HL-60/S4 treated with phorbol 12-myristate 13-acetate at 8.2 ng/mL for 4 days and 3 days (cell line): Measurements from ENCODE around the gene DSP.

Experiments
- in situ Hi-C: fragments of 300-500 bp; cut with MboI; formaldehyde crosslinking; loops from 2 replicates; pipeline ENCODE4 v1.15.0; 2022; ENCODE audit warnings: low sequenced_read_pairs

The DSP gene

DNA sequence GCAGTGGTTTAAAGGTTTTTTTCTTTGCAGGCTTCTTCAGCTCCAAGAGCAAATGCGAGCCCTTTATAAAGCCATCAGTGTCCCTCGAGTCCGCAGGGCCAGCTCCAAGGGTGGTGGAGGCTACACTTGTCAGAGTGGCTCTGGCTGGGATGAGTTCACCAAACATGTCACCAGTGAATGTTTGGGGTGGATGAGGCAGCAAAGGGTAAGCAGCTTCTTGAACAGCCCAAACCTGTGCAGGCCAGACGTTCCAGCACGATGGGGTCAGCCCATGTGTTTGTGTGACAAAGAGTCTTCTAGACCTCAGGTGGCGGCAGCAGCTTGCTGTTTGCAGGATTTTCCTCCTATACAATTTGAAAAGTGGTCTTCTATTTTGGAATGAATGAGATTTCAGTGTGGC is 17.7 kb downstream of the DSP start:
- in situ Hi-C loops = no loop called here

DNA sequence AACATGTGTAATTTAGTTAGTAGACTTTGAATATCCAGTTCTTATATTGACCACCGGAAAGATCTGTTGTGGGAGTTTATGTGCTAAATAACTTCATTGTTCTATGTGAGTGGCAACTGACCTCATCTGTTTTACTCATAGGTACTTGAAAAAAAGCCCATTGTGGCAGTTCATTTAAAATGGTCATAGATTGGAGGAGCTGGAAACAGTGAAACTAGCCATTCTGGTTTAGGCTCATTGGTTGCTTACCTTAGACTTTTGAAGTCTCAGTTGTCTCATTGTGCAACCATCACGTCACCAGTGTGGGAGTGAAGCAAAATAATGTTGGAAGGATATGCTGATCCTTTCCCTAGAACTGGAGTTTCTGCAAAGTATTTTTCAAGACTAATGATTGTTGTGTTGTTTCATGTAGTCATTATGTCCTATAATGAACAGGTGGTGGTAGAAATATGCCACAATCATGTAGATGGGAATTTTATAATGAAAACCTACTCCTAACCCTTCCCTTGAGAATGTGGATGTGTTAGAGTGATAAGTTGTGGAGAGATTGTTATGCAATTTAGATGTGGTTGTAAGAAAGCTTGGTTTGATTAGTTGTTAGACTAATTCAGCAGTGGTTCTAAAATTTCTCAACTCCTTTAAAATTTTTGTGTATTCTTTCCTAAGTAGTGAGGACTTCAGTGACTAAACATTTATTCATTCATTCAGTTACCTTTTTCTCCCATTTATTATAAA is 18.3 kb downstream of the DSP start:
- in situ Hi-C loops = no loop called here

DNA sequence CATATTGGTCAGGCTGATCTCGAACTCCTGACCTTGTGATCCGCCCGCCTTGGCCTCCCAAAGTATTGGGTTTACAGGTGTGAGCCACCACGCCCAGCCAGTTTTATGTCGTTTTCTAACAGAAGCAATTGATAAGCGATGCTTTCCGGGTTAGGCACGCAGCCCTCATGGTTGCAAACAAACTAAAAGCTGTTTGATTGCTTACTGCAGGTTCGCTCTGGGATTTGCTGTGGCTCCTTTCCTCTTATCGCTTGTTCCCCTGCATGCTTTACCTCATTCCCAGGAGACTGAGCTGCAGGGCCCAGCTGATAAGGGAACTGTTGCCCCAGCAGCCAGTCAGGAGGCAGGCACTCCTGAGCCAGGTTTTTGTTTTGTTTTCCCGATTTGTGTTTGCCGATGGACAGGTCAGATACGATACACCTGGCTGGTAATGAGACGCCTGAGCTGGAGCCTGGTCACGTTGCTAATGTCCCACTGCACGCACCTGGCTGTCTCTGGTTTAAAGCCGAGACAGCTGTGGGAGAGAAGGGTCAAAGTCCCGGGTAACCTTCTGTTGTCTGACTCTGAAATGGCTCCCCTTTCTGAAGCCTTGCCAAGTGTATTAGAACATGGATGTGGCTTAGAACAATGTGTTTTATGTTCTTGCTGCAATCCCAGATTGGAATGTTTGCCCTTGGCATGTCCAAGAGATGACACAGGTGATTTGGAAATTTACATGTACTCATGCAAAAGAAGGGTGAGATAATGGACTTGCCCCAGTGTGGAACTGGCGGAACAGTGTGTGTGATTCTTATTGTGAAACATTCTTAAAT is 19.9 kb downstream of the DSP start:
- in situ Hi-C loops = no loop called here

DNA sequence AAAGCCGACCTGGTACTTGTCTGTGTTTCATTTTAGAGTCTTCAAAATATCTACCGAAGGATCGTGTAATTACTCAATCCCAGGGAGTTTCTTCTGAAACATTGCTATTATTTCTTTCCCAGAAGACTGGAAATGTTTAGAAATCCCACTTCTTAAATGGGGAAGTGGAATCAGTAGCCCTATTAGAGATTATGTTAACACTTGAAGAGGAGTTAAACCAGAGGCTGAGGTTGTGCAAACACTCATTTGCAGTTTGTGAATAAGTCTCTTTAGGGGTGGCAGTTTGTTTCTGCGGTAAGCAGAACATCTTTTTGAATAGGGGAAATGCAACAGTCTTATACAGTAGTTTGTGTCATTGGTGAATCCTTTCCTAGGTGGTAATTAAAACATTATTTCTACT is 21.3 kb downstream of the DSP start:
- in situ Hi-C loops = no loop called here

DNA sequence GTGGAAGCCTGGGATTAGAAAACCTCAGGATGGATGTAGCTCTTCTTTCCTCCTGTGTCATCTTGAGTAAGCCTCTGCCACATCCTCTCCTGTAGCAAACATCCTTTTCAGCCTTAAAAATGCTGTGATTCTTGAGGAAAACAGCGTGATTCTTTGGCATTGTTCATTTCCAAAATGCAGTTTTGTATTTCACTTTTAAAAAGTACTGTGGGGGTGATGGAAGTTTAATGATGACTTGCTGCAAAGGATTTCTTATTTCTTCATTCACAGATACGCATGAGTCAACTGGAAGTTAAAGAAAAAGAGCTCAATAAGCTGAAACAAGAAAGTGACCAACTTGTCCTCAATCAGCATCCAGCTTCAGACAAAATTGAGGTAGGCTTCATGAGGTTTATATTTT is 24.6 kb downstream of the DSP start:
- in situ Hi-C loops = no loop called here

DNA sequence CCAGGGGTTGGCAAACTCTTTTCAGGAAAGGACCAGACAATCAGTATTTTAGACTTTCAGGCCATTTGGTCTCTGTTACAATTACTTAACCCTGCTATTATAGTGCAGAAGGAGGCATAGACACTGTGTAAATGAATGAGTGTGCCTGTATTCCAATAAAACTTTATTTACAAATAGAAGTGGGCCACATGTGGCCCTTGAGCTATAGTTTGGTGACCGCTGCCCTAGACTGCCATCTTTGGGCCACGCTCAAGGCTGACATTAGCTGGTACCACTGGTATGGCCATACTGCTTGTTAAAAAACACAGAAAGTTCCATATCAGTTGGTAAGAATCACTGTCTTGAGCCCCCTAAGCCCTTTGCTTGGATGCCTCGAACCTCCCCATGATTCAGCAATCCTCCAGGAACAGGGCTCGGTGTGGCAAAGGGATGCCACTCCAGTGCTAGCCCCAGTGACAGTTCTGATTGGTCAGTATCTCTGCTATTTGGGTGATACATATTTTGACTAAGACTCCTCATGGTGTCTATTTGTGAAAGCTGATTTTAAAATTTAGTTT is 25.2 kb downstream of the DSP start:
- in situ Hi-C loops = no loop called here

DNA sequence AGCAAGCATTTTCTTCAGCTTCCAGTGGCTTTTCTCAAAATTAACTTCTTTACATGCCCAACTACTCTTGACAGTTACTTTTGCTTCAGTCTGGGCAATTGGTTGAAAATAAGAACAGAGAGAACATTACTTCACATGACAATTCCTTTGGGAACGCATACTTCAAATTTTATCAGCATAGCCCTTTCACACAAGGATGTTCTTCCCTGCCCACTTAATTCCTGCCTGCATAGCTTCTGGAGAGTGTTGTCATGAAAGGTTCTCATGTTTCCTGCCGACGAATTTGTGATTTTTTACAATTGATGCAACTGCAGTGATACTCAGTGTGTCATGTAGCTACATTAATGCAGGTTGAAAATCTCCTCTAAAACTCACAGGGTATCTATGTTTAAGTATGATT is 26.6 kb downstream of the DSP start:
- in situ Hi-C loops = no loop called here

DNA sequence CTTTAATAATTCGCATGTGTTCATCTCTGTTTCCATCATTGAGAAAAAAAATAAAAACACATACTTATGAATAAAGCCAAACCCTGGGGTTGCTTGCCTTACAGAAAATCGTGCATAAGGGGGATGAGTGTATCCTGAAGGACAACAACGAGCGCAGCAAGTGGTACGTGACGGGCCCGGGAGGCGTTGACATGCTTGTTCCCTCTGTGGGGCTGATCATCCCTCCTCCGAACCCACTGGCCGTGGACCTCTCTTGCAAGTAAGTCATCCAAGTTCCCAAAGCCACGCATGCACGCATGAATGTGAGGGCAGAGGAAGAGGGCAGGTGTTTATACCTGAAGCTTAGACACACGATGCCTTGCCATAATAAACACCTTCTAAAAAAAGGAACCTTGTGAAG is 27.6 kb downstream of the DSP start:
- in situ Hi-C loops = no loop called here

DNA sequence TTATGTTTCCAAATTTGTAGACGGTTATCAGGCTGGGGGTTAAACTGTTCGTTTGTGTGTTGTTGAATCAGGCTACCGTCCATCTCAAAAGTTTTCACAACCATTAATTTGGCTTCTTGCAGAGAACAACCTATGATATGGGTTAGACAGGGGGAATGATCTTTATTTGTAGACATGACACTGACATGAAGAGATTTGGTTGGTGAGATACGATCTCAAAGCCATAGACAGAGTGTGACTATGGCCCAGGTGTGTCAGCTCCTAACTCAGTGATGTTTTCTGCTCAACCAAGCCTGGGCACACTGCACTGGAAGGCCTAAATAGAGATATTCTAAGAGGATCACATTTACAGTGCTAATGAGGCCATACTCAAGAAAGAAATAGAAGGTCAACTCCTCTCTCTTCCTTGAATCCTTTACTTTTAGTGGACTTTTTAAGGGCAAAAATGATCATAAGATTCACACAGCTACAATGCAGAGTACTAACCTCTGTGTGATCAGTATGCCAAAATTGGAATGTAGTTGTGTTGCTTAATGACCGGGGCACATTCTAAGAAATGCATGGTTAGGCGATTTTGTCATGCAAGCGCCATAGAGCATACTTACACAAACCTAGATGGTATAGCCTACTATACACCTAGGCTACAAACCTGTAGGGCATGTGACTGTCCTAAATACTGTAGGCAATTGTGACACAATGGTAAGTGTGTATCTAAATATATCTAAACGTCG is 30.9 kb downstream of the DSP start:
- in situ Hi-C loops = no loop called here

DNA sequence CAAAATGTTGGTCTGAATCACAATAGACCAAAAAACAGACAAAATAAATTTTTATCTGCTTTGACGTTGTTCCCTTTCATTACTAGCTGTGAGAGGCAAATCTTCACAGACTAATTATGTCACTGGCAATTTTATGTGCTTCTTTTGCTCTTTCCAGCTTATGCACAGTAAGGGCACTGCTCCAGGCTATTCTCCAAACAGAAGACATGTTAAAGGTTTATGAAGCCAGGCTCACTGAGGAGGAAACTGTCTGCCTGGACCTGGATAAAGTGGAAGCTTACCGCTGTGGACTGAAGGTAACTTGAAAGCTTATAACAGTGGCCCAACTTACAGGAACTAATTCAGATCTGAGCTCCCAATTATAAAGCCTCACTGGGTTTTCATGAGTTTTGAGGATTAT is 33.0 kb downstream of the DSP start:
- in situ Hi-C loops = no loop called here

DNA sequence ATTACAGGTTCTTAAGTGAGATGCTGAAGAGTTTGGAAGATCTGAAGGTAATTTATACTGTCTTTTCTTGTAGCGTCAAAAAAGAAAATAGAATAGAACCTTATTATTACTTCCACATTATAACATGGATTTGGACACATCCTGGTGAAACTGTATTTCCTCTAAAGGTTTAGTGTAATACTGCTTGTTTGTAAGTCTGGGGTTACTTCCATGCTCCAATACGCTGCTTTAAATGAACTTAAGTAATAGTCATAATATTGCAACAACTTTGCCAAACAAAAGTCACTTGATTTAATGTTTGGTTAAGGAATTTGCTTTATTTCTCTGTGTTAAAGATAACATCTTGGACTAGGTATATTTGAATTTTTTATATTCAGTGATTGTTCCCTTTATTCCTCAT is 37.0 kb downstream of the DSP start:
- in situ Hi-C loops = loop anchor here (25.0 kb wide), 1 partner anchor 166 kb away; no protein-coding TSS in a partner anchor

DNA sequence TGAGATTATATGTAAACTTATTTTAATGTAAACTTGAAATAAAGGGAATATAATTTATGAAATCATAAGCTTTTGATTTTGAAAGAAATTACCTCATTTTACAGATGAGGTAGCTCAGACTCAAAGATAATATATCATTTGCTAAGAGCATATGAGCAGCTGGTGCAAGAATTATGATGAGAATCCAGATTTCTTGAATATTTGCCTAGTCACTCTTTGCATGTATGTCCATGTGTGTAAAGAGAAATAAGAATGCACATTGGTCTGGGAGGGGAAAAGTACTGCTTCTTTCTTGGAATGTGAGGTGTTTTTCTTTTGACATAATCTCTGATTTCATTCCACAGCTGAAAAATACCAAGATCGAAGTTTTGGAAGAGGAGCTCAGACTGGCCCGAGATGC is 37.5 kb downstream of the DSP start:
- in situ Hi-C loops = loop anchor here (25.0 kb wide), 1 partner anchor 167 kb away; no protein-coding TSS in a partner anchor

DNA sequence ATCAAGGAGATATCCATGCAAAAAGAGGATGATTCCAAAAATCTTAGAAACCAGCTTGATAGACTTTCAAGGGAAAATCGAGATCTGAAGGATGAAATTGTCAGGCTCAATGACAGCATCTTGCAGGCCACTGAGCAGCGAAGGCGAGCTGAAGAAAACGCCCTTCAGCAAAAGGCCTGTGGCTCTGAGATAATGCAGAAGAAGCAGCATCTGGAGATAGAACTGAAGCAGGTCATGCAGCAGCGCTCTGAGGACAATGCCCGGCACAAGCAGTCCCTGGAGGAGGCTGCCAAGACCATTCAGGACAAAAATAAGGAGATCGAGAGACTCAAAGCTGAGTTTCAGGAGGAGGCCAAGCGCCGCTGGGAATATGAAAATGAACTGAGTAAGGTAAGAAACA is 38.4 kb downstream of the DSP start:
- in situ Hi-C loops = loop anchor here (25.0 kb wide), 1 partner anchor 168 kb away; no protein-coding TSS in a partner anchor

DNA sequence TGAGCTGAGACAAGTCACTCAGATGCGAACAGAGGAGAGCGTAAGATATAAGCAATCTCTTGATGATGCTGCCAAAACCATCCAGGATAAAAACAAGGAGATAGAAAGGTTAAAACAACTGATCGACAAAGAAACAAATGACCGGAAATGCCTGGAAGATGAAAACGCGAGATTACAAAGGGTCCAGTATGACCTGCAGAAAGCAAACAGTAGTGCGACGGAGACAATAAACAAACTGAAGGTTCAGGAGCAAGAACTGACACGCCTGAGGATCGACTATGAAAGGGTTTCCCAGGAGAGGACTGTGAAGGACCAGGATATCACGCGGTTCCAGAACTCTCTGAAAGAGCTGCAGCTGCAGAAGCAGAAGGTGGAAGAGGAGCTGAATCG is 39.1 kb downstream of the DSP start:
- in situ Hi-C loops = loop anchor here (25.0 kb wide), 1 partner anchor 168 kb away; no protein-coding TSS in a partner anchor

DNA sequence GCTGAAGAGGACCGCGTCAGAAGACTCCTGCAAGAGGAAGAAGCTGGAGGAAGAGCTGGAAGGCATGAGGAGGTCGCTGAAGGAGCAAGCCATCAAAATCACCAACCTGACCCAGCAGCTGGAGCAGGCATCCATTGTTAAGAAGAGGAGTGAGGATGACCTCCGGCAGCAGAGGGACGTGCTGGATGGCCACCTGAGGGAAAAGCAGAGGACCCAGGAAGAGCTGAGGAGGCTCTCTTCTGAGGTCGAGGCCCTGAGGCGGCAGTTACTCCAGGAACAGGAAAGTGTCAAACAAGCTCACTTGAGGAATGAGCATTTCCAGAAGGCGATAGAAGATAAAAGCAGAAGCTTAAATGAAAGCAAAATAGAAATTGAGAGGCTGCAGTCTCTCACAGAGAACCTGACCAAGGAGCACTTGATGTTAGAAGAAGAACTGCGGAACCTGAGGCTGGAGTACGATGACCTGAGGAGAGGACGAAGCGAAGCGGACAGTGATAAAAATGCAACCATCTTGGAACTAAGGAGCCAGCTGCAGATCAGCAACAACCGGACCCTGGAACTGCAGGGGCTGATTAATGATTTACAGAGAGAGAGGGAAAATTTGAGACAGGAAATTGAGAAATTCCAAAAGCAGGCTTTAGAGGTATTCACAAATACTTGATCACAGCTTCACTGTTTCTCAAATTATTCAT is 39.6 kb downstream of the DSP start:
- in situ Hi-C loops = loop anchor here (25.0 kb wide), 1 partner anchor 169 kb away; no protein-coding TSS in a partner anchor

DNA sequence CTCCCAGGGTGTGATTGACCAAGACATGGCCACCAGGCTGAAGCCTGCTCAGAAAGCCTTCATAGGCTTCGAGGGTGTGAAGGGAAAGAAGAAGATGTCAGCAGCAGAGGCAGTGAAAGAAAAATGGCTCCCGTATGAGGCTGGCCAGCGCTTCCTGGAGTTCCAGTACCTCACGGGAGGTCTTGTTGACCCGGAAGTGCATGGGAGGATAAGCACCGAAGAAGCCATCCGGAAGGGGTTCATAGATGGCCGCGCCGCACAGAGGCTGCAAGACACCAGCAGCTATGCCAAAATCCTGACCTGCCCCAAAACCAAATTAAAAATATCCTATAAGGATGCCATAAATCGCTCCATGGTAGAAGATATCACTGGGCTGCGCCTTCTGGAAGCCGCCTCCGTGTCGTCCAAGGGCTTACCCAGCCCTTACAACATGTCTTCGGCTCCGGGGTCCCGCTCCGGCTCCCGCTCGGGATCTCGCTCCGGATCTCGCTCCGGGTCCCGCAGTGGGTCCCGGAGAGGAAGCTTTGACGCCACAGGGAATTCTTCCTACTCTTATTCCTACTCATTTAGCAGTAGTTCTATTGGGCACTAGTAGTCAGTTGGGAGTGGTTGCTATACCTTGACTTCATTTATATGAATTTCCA is 43.9 kb downstream of the DSP start:
- in situ Hi-C loops = loop anchor here (25.0 kb wide), 1 partner anchor 173 kb away; no protein-coding TSS in a partner anchor

DNA sequence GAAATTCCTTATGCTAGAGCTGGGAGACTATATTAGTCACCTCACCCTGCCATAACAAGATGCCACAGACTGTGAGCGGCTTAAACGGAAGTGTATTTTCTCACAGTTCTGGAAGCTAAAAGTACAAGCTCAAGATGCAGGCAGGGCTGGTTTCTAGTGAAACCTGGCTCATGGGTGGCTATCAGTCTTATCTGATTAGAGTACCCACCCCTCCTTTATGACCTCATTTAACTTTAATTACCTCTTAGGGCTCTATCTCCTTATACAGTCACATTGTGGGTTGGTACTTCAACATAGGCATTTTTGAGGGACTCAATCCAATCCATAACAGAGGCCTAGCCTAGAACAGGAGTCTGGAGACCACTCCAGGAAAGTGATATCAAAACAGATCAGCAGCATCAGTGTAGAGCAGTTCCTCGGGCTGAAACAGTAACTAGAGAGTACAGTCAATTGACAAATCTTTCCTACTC is 46.2 kb downstream of the DSP start:
- in situ Hi-C loops = loop anchor here (25.0 kb wide), 1 partner anchor 175 kb away; no protein-coding TSS in a partner anchor

DNA sequence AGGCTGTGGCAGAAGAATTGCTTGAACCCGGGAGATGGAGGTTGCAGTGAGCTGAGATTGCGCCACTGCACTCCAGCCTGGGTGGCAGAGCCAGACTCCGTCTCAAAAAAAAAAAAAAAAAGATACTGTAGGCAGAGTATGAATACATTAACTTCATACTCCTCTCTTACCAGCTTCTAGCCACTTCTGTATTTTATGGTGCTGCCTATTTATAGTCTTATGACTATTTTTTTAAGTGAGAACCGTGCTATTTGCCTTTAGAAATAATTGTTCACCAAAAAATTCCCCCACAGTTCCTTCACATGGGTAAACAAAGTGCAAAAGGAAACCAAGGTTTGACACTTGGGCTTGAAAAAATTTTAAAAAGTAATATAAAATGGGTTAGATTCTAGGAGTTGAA is 47.0 kb downstream of the DSP start:
- in situ Hi-C loops = loop anchor here (25.0 kb wide), 1 partner anchor 176 kb away; no protein-coding TSS in a partner anchor

DNA sequence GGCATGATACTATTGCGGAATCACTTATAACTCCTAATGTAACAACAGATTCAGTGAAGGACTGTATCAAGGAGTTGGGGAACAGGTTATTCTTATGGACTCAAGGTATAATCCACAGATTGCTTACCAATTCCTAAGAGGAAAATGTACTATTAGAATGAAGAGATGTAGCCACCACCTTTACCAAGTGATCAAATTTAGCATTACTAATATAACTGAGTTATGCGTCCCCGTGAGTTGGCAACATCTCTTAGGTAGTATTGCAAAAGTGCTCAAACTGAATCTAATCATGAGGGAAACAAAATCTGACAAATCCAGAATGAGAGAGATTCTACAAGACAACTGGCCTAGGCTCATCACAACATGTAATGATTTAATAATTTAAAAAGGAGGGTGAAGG is 47.8 kb downstream of the DSP start:
- in situ Hi-C loops = loop anchor here (25.0 kb wide), 1 partner anchor 177 kb away; no protein-coding TSS in a partner anchor
